ENCODE results near the gene WFIKKN1. TPM values are rescaled to one million over a fixed set of nuclear protein-coding genes. Genes with fewer than 3 reads are reported as not detected.

WFIKKN1 gene
- total and polyA plus RNA-seq, 2 of the 13 experiments (the other 11 are each of a cell fraction or from before 2014, with no cell fraction given), result 1.7 to 4.9 TPM

GRCh38 chr16:626787-627453 lies 3.9 kb upstream of the WFIKKN1 start (continued):
- TF ChIP-seq KIAA2018 (CRISPR knock-in tag; IDR thresholded peaks at IDR 0.05; ENCODE audit: borderline replicate concordance) (no peak), ZSCAN20 (CRISPR knock-in tag; IDR thresholded peaks at IDR 0.05; ENCODE audit: borderline replicate concordance) (no peak), SAFB2 (CRISPR knock-in tag; IDR thresholded peaks at IDR 0.05; ENCODE audit: borderline replicate concordance, low read depth) (no peak), HOXA9 (CRISPR knock-in tag; IDR thresholded peaks at IDR 0.05; ENCODE audit: borderline replicate concordance) (no peak), MAZ (IDR thresholded peaks at IDR 0.05; ENCODE audit: borderline replicate concordance, low read depth, low read length) (no peak), MAZ (CRISPR knock-in tag; IDR thresholded peaks at IDR 0.05; ENCODE audit: low read depth) (no peak)
